ENCODE measurements around the gene SUN2. TPM values are rescaled to one million over a fixed set of nuclear protein-coding genes. Genes with fewer than 3 reads are reported as not detected.

SUN2 gene
- total and polyA plus RNA-seq, 9 of the 15 experiments (the other 6 are each of a cell fraction or from before 2014, with no cell fraction given) = 0.11 to 42.6 (median 16.7) TPM

GRCh38 chr22:38755155-38755910 lies 465 bp downstream of the SUN2 start (continued):
- TF ChIP-seq, protein P1, sequence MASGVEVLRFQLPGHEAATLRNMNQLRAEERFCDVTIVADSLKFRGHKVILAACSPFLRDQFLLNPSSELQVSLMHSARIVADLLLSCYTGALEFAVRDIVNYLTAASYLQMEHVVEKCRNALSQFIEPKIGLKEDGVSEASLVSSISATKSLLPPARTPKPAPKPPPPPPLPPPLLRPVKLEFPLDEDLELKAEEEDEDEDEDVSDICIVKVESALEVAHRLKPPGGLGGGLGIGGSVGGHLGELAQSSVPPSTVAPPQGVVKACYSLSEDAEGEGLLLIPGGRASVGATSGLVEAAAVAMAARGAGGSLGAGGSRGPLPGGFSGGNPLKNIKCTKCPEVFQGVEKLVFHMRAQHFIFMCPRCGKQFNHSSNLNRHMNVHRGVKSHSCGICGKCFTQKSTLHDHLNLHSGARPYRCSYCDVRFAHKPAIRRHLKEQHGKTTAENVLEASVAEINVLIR (CRISPR knock-in tag; IDR thresholded peaks at IDR 0.05) = no peak
- TF ChIP-seq ZC3H11A (IDR thresholded peaks at IDR 0.05; ENCODE audit: low read depth, low read length) (no peak), CBFA2T2 (conservative IDR thresholded peaks at IDR 0.05) (no peak), CREM (IDR thresholded peaks at IDR 0.05; ENCODE audit: low read depth) (peak; percentile 43; the same call in 1 of the 2 replicates), ZFX (CRISPR knock-in tag; IDR thresholded peaks at IDR 0.05) (peak; percentile 65), HDAC8 (tag; IDR thresholded peaks at IDR 0.05) (no peak), MECOM (CRISPR knock-in tag; IDR thresholded peaks at IDR 0.05) (no peak), ZNF41 (CRISPR knock-in tag; conservative IDR thresholded peaks at IDR 0.05) (no peak), RBBP5 (IDR thresholded peaks at IDR 0.05; ENCODE audit: borderline replicate concordance, insufficient read depth, low read length, poor library complexity, severe bottlenecking) (peak; percentile 51), ZNF644 (tag; IDR thresholded peaks at IDR 0.05; ENCODE audit: low read depth) (0 out of 2 replicates have a peak, but pooled peaks have one; percentile 65), RCOR1 (IDR thresholded peaks at IDR 0.05; ENCODE audit: borderline replicate concordance in 1 of 2, low read depth in 2 of 2, low read length in 2 of 2) (no peak), U2AF1 (optimal IDR thresholded peaks at IDR 0.05; ENCODE audit: low read depth, low read length) (no peak), ERF (CRISPR knock-in tag; IDR thresholded peaks at IDR 0.05) (no peak), SRSF3 (IDR thresholded peaks at IDR 0.05; ENCODE audit: insufficient read depth, low read length) (no peak), TCF15 (CRISPR knock-in tag; IDR thresholded peaks at IDR 0.05) (no peak)
- TF ChIP-seq, protein P2, sequence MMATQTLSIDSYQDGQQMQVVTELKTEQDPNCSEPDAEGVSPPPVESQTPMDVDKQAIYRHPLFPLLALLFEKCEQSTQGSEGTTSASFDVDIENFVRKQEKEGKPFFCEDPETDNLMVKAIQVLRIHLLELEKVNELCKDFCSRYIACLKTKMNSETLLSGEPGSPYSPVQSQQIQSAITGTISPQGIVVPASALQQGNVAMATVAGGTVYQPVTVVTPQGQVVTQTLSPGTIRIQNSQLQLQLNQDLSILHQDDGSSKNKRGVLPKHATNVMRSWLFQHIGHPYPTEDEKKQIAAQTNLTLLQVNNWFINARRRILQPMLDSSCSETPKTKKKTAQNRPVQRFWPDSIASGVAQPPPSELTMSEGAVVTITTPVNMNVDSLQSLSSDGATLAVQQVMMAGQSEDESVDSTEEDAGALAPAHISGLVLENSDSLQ (IDR thresholded peaks at IDR 0.05) = no peak
- TF ChIP-seq, protein P3, sequence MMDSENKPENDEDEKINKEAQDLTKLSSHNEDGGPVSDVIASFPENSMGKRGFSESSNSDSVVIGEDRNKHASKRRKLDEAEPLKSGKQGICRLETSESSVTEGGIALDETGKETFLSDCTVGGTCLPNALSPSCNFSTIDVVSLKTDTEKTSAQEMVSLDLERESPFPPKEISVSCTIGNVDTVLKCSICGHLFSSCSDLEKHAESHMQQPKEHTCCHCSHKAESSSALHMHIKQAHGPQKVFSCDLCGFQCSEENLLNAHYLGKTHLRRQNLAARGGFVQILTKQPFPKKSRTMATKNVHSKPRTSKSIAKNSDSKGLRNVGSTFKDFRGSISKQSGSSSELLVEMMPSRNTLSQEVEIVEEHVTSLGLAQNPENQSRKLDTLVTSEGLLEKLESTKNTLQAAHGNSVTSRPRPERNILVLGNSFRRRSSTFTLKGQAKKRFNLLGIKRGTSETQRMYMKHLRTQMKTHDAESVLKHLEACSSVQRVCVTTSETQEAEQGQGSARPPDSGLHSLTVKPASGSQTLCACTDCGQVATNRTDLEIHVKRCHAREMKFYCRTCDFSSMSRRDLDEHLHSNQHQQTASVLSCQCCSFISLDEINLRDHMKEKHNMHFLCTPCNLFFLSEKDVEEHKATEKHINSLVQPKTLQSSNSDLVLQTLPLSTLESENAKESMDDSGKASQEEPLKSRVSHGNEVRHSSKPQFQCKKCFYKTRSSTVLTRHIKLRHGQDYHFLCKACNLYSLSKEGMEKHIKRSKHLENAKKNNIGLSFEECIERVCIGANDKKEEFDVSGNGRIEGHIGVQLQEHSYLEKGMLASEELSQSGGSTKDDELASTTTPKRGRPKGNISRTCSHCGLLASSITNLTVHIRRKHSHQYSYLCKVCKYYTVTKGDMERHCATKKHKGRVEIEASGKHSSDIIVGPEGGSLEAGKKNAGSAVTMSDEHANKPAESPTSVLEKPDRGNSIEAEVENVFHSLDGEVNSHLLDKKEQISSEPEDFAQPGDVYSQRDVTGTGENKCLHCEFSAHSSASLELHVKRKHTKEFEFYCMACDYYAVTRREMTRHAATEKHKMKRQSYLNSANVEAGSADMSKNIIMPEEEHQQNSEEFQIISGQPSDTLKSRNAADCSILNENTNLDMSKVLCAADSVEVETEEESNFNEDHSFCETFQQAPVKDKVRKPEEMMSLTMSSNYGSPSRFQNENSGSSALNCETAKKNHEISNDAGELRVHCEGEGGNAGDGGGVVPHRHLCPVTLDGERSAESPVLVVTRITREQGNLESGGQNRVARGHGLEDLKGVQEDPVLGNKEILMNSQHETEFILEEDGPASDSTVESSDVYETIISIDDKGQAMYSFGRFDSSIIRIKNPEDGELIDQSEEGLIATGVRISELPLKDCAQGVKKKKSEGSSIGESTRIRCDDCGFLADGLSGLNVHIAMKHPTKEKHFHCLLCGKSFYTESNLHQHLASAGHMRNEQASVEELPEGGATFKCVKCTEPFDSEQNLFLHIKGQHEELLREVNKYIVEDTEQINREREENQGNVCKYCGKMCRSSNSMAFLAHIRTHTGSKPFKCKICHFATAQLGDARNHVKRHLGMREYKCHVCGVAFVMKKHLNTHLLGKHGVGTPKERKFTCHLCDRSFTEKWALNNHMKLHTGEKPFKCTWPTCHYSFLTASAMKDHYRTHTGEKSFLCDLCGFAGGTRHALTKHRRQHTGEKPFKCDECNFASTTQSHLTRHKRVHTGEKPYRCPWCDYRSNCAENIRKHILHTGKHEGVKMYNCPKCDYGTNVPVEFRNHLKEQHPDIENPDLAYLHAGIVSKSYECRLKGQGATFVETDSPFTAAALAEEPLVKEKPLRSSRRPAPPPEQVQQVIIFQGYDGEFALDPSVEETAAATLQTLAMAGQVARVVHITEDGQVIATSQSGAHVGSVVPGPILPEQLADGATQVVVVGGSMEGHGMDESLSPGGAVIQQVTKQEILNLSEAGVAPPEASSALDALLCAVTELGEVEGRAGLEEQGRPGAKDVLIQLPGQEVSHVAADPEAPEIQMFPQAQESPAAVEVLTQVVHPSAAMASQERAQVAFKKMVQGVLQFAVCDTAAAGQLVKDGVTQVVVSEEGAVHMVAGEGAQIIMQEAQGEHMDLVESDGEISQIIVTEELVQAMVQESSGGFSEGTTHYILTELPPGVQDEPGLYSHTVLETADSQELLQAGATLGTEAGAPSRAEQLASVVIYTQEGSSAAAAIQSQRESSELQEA (IDR thresholded peaks at IDR 0.05; ENCODE audit: low read depth) = no peak
